HFFc6 (cell line): ENCODE data around the gene DAW1. TPM values are rescaled to one million over a fixed set of nuclear protein-coding genes. Genes with fewer than 3 reads are reported as not detected.

ENCODE experiments used
- DNase-seq: peaks from one replicate; pipeline ENCODE4 v3.0.0-alpha.2; 2018
- H3K27ac Mint-ChIP-seq: 2 replicates; pipeline ENCODE4 v1.8.0; 2020; ENCODE audit warnings: mild to moderate bottlenecking, mixed read lengths
- H3K27me3 Mint-ChIP-seq: 2 replicates; pipeline ENCODE4 v1.8.0; 2021; ENCODE audit warnings: mild to moderate bottlenecking, moderate library complexity, mixed read lengths; ENCODE audit not compliant: insufficient read depth
- H3K36me3 Mint-ChIP-seq: 2 replicates; pipeline ENCODE4 v1.8.0; 2021; ENCODE audit warnings: low read depth, mixed read lengths
- H3K4me1 Mint-ChIP-seq: 2 replicates; pipeline ENCODE4 v1.8.0; 2020; ENCODE audit warnings: low read depth, mixed read lengths
- H3K4me3 Mint-ChIP-seq: 2 replicates; pipeline ENCODE4 v1.8.0; 2020; ENCODE audit warnings: mild to moderate bottlenecking, moderate library complexity, mixed read lengths
- H3K9me3 Mint-ChIP-seq: 2 replicates; pipeline ENCODE4 v1.8.0; 2020; ENCODE audit warnings: mild to moderate bottlenecking, mixed read lengths
- CTCF ChIP-seq: fragments of 200-600 bp; sonication (generic); IDR thresholded peaks from 2 replicates; pipeline ENCODE4 v1.5.0; 2021; ENCODE audit warnings: antibody characterized with exemption, mild to moderate bottlenecking
- total RNA-seq, 6 experiments: library from RNA; stranded (reverse); fragmentation: NEBNext Ultra II Directional; extraction: Animal tissue kit (Norgen Biotek cat#: 25700); gene quantifications; 2 replicates in 1 of 6; 3 replicates in 5 of 6; pipeline ENCODE4 v1.2.3, GENCODE V29; 2021

DAW1 gene
- total RNA-seq, 6 experiments from 2014 or later = 0.12 to 0.39 (median 0.20) TPM; not detected in 2

GRCh38 chr2:227971619-227972230 lies 100.3 kb downstream of the DAW1 start:
- no peak for TF ChIP-seq CTCF
- no peaks in the 10 kb centered on the region for H3K9me3 Mint-ChIP-seq
- no peaks in the 10 kb centered on the region for H3K36me3 Mint-ChIP-seq
- H3K27me3 Mint-ChIP-seq = peaks cover 2% of the 10 kb centered on the region; the same call in 1 of the 2 replicates
- no peak for DNase-seq
- no peaks in the 10 kb centered on the region for H3K4me1 Mint-ChIP-seq
- no peak overlapping the region for H3K27ac Mint-ChIP-seq
- no peak overlapping the region for H3K4me3 Mint-ChIP-seq

GRCh38 chr2:227973241-227973640 lies 101.8 kb downstream of the DAW1 start:
- Mint-ChIP-seq H3K9me3 (no peaks in the 10 kb centered on the region), H3K27me3 (peaks cover 2% of the 10 kb centered on the region; the same call in 1 of the 2 replicates), H3K4me1 (no peaks in the 10 kb centered on the region), H3K27ac (no peak overlapping the region), H3K36me3 (no peaks in the 10 kb centered on the region), H3K4me3 (no peak overlapping the region)
- no peak for TF ChIP-seq CTCF
- DNase-seq = no peak

Other genes with a start within 250 kb of the DAW1 start
- not detected for gene SCYGR5, start 204.8 kb upstream of the DAW1 start, total RNA-seq
- gene SLC19A3, start 153.6 kb upstream of the DAW1 start, total RNA-seq = under 1 TPM in 1 of 6 experiments, not detected in 5; 0.14 TPM
- not detected for gene SCYGR6, start 146.9 kb upstream of the DAW1 start, total RNA-seq
- not detected for gene SCYGR7, start 143.3 kb upstream of the DAW1 start, total RNA-seq
- not detected for gene SCYGR8, start 125.7 kb upstream of the DAW1 start, total RNA-seq
- gene CCL20, start 57.8 kb upstream of the DAW1 start, total RNA-seq = not detected